ENCODE results near the gene ALMS1. TPM values are rescaled to one million over a fixed set of nuclear protein-coding genes. Genes with fewer than 3 reads are reported as not detected.

The ALMS1 gene
- total RNA-seq, 4 donors from 2014 or later, result 38.0 to 57.3 (median 49.8) TPM

GRCh38 chr2:73414696-73415095 lies 29.1 kb downstream of the ALMS1 start:
- TF ChIP-seq CTCF (IDR thresholded peaks at IDR 0.05) (no peak), POLR2A (IDR thresholded peaks at IDR 0.05) (no peak), EP300 (IDR thresholded peaks at IDR 0.05) (no peak)
- DNase-seq (ENCODE audit: low spot score in 2 of 2), result no peak

GRCh38 chr2:73415906-73416305 lies 30.3 kb downstream of the ALMS1 start:
- 95 to 97% methylated on average over 2 of the region's 2 CpGs for WGBS, 2 donors
- no peak for TF ChIP-seq CTCF (IDR thresholded peaks at IDR 0.05)
- TF ChIP-seq EP300 (IDR thresholded peaks at IDR 0.05), result no peak
- no peak for TF ChIP-seq POLR2A (IDR thresholded peaks at IDR 0.05)
- no peaks in the 10 kb centered on the region for H3K9me3 ChIP-seq

More at GRCh38 chr2:73414696-73415095, 29.1 kb downstream of the ALMS1 start:
- H3K4me3 ChIP-seq, result no peak overlapping the region
- H3K9me3 ChIP-seq, result no peaks in the 10 kb centered on the region
- peaks cover 0 to 7% (median 0%) of the 10 kb centered on the region in 4 donors for H3K4me1 ChIP-seq
- 96 to 100% methylated on average over 3 of the region's 3 CpGs for WGBS, 2 donors
- H3K27me3 ChIP-seq, result no peaks in the 10 kb centered on the region
- H3K27ac ChIP-seq, result no peak overlapping the region
- H3K36me3 ChIP-seq, result peaks cover 0 to 13% (median 0%) of the 10 kb centered on the region in 3 donors

GRCh38 chr2:73418343-73418742 lies 32.7 kb downstream of the ALMS1 start:
- H3K27ac ChIP-seq, result no peak overlapping the region
- peak in 1 of 2 donors; percentile 13 for DNase-seq (ENCODE audit: low spot score in 2 of 2)
- H3K4me3 ChIP-seq, result no peak overlapping the region
- no peaks in the 10 kb centered on the region for H3K9me3 ChIP-seq
- TF ChIP-seq EP300 (IDR thresholded peaks at IDR 0.05) (peak in 1 of 2 donors; percentile 11), CTCF (IDR thresholded peaks at IDR 0.05) (no peak)
- peaks cover 0 to 7% (median 0%) of the 10 kb centered on the region in 3 donors for H3K36me3 ChIP-seq
- 23 to 25% methylated on average over 7 of the region's 7 CpGs for WGBS, 2 donors
- H3K4me1 ChIP-seq, result peaks cover 0 to 7% (median 0%) of the 10 kb centered on the region in 4 donors
- no peaks in the 10 kb centered on the region for H3K27me3 ChIP-seq

More at GRCh38 chr2:73415906-73416305, 30.3 kb downstream of the ALMS1 start:
- Histone ChIP-seq H3K4me1 (peaks cover 0 to 7% (median 0%) of the 10 kb centered on the region in 4 donors), H3K27ac (no peak overlapping the region), H3K36me3 (peaks cover 0 to 5% (median 0%) of the 10 kb centered on the region in 3 donors), H3K4me3 (no peak overlapping the region), H3K27me3 (no peaks in the 10 kb centered on the region)
- DNase-seq (ENCODE audit: low spot score in 2 of 2), result no peak

- Histone ChIP-seq H3K36me3 (peaks cover 0 to 23% (median 0%) of the 10 kb centered on the region in 3 donors), H3K27ac (no peak overlapping the region), H3K27me3 (no peaks in the 10 kb centered on the region), H3K9me3 (no peaks in the 10 kb centered on the region), H3K4me3 (no peak overlapping the region), H3K4me1 (no peaks in the 10 kb centered on the region)
- WGBS, 2 donors, result 94 to 95% methylated on average over 3 of the region's 3 CpGs
- no peak for TF ChIP-seq POLR2A (IDR thresholded peaks at IDR 0.05)
- no peak for TF ChIP-seq EP300 (IDR thresholded peaks at IDR 0.05)
- TF ChIP-seq CTCF (IDR thresholded peaks at IDR 0.05), result no peak
- no peak for DNase-seq (ENCODE audit: low spot score in 2 of 2)
Observed at GRCh38 chr2:73423913-73424312, 38.3 kb downstream of the ALMS1 start.

GRCh38 chr2:73426176-73426575 lies 40.5 kb downstream of the ALMS1 start:
- peaks cover 0 to 20% (median 0%) of the 10 kb centered on the region in 3 donors for H3K36me3 ChIP-seq
- no peak for TF ChIP-seq CTCF (IDR thresholded peaks at IDR 0.05)
- TF ChIP-seq POLR2A (IDR thresholded peaks at IDR 0.05), result no peak
- no peak for TF ChIP-seq EP300 (IDR thresholded peaks at IDR 0.05)
- 90 to 92% methylated on average over 3 of the region's 3 CpGs for WGBS, 2 donors

More at GRCh38 chr2:73426176-73426575, 40.5 kb downstream of the ALMS1 start:
- Histone ChIP-seq H3K4me1 (no peaks in the 10 kb centered on the region), H3K9me3 (no peaks in the 10 kb centered on the region), H3K27ac (no peak overlapping the region), H3K27me3 (no peaks in the 10 kb centered on the region), H3K4me3 (no peak overlapping the region)
- no peak for DNase-seq (ENCODE audit: low spot score in 2 of 2)
